Activated naive CD4-positive, alpha-beta T cell treated with anti-CD3 and anti-CD28 coated beads, Interleukin-2, amount 50 U/mL, for 72 hours (primary cell): ENCODE measurements around the gene FAM124A. TPM values are rescaled to one million over a fixed set of nuclear protein-coding genes. Genes with fewer than 3 reads are reported as not detected.
A peak's percentile ranks its signal among the peaks of the same experiment; 100 is the strongest.
"Not testable (repeated sequence)": the region's sequence is repeated elsewhere in the genome, so short reads cannot be mapped to it uniquely, and the experiment has no call there.

ENCODE experiments used
- ATAC-seq, 2 donors: fragments of 150-1000 bp; cut with Tn5 transposase; 2 replicates each; pipeline ENCODE4 v1.10.0; 2021; ENCODE audit warnings: mild to moderate bottlenecking in 2 of 2, moderate library complexity in 2 of 2
- DNase-seq, 2 donors: peaks; one replicate each; pipeline ENCODE4 v3.0.0; 2021 to 2022; ENCODE audit warnings: low spot score in 2 of 2
- H3K27ac Mint-ChIP-seq, 2 donors: one replicate each; pipeline ENCODE4 v1.8.0; 2022; ENCODE audit warnings: mild to moderate bottlenecking in 2 of 2, mixed read lengths in 2 of 2
- H3K36me3 Mint-ChIP-seq, 2 donors: one replicate each; pipeline ENCODE4 v1.8.0; 2022; ENCODE audit warnings: mixed read lengths in 2 of 2
- H3K9me3 Mint-ChIP-seq, 2 donors: one replicate each; pipeline ENCODE4 v1.8.0; 2022; ENCODE audit warnings: mixed read lengths in 2 of 2
- total RNA-seq, 2 donors: library from RNA; stranded (reverse); gene quantifications; one replicate each; pipeline ENCODE4 v1.2.3, GENCODE V29; 2022

FAM124A gene
- total RNA-seq, 2 donors from 2014 or later, result 0.09 to 0.35 TPM

DNA sequence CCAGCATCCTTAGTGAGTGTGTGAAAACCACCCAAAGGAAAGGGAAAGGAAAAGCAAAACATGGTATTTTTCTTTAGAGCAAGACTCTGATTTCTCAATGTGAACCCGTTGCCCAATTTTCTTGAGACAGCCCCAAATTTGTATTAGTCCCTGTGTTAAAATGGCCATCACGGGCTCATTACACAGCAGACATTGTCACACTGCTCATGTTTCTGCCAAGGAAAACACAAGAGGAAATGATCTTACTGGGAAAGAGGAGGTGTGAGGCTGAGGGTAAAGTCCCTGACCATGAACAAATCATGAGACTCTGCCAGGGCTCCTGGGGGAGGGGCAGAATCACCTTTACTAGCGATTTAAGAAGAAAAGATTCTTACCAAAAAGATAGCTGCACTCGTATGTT lies 54.4 kb downstream of the FAM124A start:
- no peak for DNase-seq
- ATAC-seq, result no peak
- H3K36me3 Mint-ChIP-seq, result no peaks in the 10 kb centered on the region
- H3K27ac Mint-ChIP-seq, result no peak overlapping the region
- H3K9me3 Mint-ChIP-seq, result no peaks in the 10 kb centered on the region

DNA sequence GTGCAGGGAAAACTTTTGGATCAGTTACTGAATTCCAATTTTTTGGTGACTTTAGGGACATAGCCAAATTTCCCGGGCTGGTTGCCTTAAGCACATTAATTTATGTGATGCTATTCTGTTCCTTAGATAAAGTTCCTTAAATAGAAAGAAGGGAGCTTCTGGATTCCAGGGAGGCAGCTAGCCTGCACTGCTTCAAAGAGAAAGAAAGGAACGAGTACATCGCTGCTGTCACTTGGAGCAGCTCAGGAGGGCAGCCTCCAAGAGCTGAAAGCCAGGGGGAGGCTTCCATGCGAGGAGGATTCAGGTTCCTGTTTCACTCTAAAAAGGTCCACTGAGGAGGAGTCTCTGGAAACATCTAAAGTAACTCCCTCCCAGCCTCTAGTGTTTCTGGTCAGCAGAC lies 55.7 kb downstream of the FAM124A start:
- Mint-ChIP-seq H3K27ac (no peak overlapping the region), H3K9me3 (no peaks in the 10 kb centered on the region), H3K36me3 (no peaks in the 10 kb centered on the region)
- DNase-seq, result no peak
- ATAC-seq, result no peak

DNA sequence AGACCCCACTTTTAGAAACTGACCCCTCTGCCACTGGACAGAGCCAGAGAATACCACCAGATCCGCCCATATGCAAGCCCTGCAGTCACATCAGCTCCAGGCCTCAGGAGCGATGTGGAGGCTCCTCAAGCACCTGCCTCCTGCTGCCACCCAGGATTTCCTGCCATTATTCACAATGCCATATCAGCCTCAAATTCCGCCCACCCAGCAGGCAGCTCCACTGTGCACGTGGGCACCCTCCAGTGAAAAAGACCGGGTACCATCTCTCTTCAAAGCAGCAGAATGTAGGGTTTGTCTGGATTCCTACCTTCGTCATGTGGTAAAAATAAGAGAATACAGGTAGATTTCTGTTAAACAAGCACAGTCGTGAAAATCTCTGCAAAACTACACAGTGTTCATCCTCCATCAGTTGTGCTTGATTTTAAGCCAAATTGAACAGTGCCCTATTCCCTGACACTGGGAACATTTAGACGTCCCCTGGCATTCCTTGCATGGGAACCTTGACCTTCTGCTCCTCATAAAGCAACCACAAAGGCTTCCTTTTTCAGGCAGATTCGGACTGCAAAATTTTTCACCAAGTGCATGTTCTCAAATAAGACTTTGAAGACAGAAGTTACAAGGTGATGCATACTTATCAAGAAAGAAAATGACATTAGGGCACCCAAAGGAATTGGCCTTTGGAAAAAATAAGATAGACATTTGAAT lies 56.4 kb downstream of the FAM124A start:
- H3K9me3 Mint-ChIP-seq, result no peaks in the 10 kb centered on the region
- H3K36me3 Mint-ChIP-seq, result no peaks in the 10 kb centered on the region
- DNase-seq (no peak), ATAC-seq (no peak)
- no peak overlapping the region for H3K27ac Mint-ChIP-seq

DNA sequence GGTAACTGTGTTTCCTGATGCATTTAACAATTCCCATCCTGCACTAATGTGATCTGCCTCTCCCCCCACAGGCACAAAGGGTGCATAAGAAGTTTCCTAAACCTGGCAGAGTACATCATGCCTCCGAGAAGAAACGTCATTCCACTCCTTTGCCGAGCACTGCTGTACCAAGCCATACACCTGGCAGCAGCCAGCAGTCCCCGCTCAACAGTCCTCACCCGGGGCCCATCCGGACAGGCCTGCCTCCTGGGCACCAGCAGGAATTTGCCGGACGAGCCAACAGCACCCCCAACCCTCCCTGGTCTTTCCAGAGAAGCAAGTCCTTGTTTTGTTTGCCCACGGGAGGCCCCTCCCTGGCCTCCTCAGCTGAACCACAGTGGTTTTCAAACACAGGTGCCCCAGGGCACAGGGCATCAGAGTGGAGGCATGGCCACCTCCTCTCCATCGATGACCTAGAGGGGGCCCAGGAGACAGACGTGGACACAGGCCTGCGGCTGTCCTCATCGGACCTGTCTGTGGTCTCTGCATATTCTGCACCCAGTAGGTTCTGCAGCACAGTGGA lies 58.3 kb downstream of the FAM124A start:
- DNase-seq, result no peak
- H3K27ac Mint-ChIP-seq, result no peak overlapping the region
- H3K9me3 Mint-ChIP-seq, result no peaks in the 10 kb centered on the region
- ATAC-seq, result no peak
- H3K36me3 Mint-ChIP-seq, result no peaks in the 10 kb centered on the region

DNA sequence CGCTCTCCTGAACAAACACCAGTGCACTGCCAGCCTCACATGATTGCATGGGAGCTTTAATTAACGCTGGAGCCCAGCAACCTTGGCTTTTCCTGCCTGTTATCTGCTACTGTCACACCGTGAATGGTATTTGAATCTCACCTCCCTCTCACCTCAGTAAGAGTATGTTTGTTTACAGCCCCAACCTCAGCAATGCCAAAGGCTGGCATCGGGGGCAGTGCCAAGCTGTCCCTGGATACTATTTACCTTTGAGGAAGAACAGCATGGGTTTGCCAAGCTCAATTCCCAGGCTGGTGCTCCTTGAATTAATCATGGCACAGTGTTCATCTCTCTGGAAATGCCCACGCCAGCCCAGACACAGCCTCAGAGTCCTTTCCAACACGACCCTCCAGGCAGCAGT lies 60.1 kb downstream of the FAM124A start:
- no peak for ATAC-seq
- no peak overlapping the region for H3K27ac Mint-ChIP-seq
- no peak for DNase-seq
- no peaks in the 10 kb centered on the region for H3K9me3 Mint-ChIP-seq
- H3K36me3 Mint-ChIP-seq, result no peaks in the 10 kb centered on the region

DNA sequence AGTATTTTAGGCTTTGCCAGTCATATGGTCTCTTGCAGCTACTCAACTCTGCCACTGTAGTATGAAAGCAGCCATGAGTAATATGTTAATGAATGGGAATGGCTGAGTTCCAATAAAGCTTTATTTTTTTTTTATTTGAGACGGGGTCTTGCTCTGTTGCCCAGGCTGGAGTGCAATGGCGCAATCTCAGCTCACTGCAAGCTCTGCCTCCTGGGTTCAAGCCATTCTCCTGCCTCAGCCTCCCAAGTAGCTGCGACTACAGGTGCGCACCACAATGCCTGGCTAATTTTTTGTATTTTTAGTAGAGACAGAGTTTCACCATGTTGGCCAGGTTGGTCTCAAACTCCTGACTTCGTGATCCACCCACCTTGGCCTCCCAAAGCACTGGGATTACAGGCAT lies 60.7 kb downstream of the FAM124A start:
- ATAC-seq, DNase-seq, H3K36me3 Mint-ChIP-seq, H3K9me3 Mint-ChIP-seq, H3K27ac Mint-ChIP-seq: not testable (repeated sequence)

DNA sequence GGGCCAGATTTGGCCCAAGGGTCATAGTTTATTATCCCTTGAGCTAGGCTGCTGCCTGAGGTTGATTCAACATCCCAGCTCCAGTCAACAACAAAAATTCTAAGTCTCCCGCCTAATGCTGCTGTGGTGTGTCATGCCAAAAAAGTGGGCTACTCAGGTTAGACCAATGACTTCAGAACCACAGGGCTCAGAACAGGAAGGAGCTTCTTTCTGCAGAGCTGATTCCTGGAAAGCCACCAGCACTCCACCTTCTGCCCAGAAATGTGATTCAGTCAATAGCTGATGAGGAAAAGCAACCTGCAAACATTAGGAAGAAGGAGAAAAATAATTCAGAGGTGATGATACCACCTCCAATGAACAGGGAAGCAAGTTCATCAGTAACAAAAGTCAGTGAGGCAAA lies 61.2 kb downstream of the FAM124A start:
- DNase-seq, result no peak
- Mint-ChIP-seq H3K27ac (no peak overlapping the region), H3K9me3 (no peaks in the 10 kb centered on the region), H3K36me3 (no peaks in the 10 kb centered on the region)
- peak in 1 of 2 donors; percentile 30 for ATAC-seq

DNA sequence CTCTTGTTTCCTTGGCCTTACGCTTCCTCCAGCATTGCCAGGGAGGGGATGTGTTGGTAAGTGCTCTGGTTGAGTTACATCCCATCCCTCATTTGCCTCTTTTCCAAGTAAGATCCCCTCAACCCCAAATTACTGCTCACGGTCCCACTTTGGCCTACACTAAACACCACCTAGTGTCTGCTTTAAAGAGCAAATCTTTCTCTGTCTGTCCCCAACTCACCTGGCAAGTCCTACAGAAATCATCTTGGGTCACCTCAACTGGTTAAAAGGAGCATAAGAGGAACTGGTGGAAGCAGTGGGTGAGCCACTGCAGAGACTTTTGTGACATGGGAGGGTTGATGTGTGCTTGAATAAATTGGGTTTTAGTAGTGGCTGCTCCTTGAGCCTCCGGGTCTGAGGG lies 62.1 kb downstream of the FAM124A start:
- ATAC-seq, result no peak

DNA sequence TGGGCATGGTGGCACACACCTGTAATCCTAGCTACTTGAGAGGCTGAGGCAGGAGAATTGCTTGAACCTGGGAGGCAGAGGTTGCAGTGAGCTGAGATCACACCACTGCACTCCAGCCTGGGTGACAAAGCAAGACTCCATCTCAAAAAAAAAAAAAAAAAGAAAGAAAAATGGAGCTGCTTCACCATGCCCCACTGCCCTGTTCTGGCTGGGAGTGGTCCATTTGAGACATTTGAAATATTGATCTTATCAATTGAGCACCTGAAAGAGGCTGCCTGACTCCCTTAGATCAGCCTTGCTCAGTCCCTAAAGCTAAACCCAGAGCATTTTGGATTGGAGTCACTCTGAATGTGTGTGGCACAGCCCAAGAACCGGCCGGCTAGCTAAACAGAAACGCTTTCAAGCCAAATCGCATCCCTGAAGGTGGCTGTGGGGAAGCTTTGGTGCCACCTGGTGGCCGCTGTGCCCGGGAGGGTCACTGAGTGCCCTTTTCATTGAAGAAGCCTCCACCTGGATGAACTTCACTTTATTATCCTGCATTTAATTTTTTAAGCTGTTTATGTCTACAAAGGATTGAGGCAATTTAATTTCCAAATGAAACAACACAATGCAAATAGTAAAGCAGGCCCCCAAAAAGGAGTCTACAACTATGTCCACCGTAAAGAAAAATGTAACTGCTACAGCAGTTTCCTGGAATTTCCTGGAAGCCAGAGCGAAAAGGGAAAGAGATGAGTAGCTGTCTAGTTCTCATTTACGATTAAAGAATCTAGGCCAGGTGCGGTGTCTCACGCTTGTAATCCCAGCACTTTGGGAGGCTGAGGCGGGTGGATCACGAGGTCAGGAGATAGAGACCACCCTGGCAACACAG lies 64.2 kb downstream of the FAM124A start:
- ATAC-seq, result peak; percentile 84 to 88
- peak; percentile 66 to 81 for DNase-seq
- Mint-ChIP-seq H3K9me3 (no peaks in the 10 kb centered on the region), H3K36me3 (no peaks in the 10 kb centered on the region), H3K27ac (no peak overlapping the region)

More for the DNA sequence above, 62.1 kb downstream of the FAM124A start:
- no peak overlapping the region for H3K27ac Mint-ChIP-seq
- DNase-seq, result no peak
- H3K36me3 Mint-ChIP-seq, result no peaks in the 10 kb centered on the region
- no peaks in the 10 kb centered on the region for H3K9me3 Mint-ChIP-seq

DNA sequence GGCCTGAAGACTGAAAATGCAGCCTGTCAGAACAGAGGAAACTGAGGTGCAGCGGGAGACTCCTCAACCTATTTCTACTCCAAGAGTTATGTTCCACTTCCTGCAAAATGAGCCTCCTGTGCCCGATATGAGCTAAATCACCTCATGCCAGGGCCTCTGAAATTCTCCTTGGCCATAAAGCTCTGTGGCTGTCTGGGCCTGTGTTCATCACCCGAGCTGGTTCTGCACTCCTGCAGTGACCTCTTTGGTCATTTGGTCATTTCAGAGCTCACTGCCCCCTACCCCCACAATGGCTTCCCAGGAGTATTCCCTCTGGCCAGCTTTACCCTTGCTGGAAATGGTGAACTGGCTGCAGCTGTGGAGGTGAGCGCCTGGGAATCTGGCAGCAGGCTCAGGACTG lies 65.6 kb downstream of the FAM124A start:
- Mint-ChIP-seq H3K27ac (no peak overlapping the region), H3K36me3 (no peaks in the 10 kb centered on the region), H3K9me3 (no peaks in the 10 kb centered on the region)
- no peak for ATAC-seq
- no peak for DNase-seq

DNA sequence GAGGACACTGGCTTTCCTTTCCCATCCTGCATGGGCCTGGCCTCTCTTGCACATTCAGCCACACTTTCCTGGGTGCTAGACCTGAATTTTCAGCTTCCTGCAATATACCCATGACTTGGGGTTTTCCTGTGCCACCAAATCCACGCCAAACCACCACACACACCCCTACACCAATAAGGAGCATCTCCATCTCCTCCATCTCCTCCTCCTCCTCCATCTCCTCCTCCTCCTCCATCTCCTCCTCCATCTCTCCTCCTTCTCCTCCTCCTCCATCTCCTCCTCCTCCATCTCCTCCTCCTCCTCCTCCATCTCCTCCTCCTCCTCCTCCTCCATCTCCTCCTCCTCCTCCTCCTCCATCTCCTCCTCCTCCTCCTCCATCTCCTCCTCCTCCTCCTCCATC lies 66.1 kb downstream of the FAM124A start:
- H3K9me3 Mint-ChIP-seq, ATAC-seq, H3K27ac Mint-ChIP-seq, H3K36me3 Mint-ChIP-seq, DNase-seq: not testable (repeated sequence)

DNA sequence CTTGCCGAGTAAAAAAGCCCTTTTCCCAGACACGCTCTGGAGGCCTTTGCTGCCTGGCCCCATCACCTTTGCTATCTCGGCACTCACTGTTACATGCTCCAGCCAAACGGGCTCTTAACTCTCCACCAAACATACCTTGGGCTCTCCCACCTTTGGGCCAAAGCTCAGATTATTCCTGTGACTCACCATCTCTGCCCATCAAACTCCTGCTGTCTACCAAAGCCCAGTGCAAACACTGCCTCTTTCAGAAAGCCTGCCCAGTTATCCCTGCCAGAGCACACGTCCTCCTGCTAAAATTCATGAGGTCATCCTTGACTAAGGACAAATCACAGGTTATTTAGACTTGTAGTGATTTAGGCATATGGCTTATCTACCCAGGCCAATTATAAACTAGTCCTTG lies 69.1 kb downstream of the FAM124A start:
- DNase-seq, result no peak
- no peak for ATAC-seq
- Mint-ChIP-seq H3K36me3 (no peaks in the 10 kb centered on the region), H3K27ac (no peak overlapping the region), H3K9me3 (no peaks in the 10 kb centered on the region)

DNA sequence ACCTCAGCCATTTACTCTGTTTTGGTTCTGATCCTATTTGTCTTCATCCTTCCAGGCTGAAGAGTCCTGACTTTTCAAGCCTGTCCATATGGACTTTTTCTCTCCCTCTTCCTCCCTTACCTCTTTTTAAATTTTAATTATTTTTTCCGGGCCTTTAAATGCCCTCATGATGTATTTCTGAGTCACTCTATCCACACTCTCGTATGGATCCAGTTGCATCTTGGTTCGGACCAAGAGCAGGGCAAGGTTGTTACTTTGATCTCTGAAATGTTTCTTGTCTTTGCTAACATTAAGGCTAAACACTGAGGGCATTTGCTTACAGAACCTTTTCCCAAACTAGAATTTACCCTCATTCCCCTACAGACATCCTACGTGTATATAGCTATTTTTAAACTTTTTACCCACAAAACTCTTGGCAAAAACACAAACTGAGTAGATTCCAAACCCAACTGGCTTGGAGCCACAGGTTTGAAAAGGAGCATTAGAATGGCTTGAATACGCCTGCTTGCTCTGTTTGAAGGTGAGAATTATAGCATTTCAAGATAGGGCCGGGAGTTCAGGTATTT lies 69.9 kb downstream of the FAM124A start:
- ATAC-seq (no peak), DNase-seq (no peak)
- Mint-ChIP-seq H3K9me3 (no peaks in the 10 kb centered on the region), H3K27ac (no peak overlapping the region), H3K36me3 (no peaks in the 10 kb centered on the region)

DNA sequence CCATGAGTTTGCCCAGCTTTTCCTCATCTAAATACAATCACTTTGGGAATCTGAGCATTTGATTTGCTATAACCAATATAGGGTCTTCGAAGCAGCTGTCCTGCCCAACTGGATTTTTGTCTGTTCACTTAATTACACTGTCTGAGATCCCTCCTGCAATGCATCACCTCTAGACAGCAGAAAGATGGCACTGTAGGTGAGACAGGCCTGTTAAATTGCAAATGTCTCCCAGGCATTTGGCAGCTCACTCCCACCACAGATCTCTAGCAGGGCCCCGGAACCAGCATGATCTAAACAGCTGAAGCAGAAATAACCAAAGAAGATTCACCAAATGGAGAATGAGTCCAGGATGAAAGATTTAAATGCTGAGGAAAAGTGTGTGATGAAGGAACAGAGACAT lies 75.4 kb downstream of the FAM124A start:
- H3K27ac Mint-ChIP-seq, result no peak overlapping the region
- H3K9me3 Mint-ChIP-seq, result no peaks in the 10 kb centered on the region
- no peak for ATAC-seq
- H3K36me3 Mint-ChIP-seq, result no peaks in the 10 kb centered on the region
- no peak for DNase-seq

DNA sequence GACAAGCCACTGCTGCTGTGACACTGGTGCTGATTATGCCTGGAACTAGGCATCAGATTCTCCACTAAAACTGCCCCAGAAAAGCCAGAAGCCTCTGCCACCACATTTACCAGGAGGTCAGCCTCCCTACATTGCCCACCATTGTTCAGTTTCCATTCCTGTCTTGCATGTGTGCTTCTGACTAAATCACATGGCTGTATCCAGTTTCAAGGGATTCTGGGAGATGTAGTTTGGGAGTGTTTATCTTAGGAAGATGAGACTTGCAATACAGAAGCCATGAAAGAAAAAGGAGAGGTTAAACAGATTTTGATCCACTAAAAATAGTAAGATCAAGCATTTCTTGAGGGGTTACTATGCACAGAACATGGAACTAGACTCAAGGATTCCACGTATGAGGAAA lies 76.6 kb downstream of the FAM124A start:
- no peak for ATAC-seq
- H3K9me3 Mint-ChIP-seq, result no peaks in the 10 kb centered on the region
- H3K27ac Mint-ChIP-seq, result no peak overlapping the region
- DNase-seq, result no peak
- no peaks in the 10 kb centered on the region for H3K36me3 Mint-ChIP-seq

DNA sequence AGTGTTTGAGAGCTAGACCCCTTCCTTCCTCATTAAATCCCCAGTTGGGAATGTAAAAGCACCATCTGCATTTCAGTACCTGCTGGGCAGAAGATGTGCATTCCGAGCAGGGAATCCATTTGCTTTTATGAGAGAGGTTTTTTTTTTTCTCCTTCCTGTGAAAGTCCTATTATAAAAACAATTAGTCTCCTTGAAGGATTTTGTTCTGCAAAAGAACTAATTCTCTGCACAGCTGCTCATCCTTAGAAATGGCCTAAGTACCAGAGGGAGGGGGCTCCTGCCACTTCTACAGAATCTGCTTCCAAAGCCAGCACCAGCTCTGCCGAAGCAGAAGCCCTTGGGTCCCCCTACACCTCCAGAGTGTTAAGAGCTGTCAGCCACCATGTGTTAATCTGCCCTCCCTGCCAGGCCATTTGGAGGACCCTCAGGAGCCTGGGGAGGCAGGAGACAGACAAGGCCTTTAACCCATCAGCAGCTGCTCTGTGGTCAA lies 80.9 kb downstream of the FAM124A start:
- Mint-ChIP-seq H3K36me3 (no peaks in the 10 kb centered on the region), H3K9me3 (no peaks in the 10 kb centered on the region), H3K27ac (no peak overlapping the region)
- ATAC-seq, result no peak
- DNase-seq, result no peak

DNA sequence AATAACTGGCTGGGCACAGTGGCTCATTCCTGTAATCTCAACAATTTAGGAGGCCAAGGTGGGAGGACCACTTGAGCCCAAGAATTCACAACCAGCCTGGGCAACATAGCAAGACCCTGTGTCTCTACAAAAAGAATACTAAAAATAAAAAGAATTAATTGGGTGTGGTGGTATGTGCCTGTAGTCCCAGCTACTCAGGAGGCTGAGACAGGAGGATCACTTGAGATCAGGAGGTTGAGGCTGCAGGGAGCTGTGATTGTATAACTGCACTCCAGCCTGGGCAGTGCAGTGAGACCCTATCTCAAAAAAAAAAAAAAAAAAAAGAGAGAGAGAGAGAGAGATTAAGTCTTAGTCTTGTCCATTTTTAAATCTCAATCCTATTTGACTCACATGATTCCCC lies 81.7 kb downstream of the FAM124A start:
- ATAC-seq (no peak), DNase-seq (no peak)
- H3K9me3 Mint-ChIP-seq, result no peaks in the 10 kb centered on the region
- H3K36me3 Mint-ChIP-seq, result no peaks in the 10 kb centered on the region
- peak overlapping the region in 1 of 2 donors; percentile 77 for H3K27ac Mint-ChIP-seq
